Measurements from ENCODE around the gene CD14. TPM values are rescaled to one million over a fixed set of nuclear protein-coding genes. Genes with fewer than 3 reads are reported as not detected.
"Not testable (repeated sequence)": the region's sequence is repeated elsewhere in the genome, so short reads cannot be mapped to it uniquely, and the experiment has no call there.

The CD14 gene
- total RNA-seq, 1 experiment from 2014 or later, result not detected

GRCh38 chr5:140596321-140596741 is 36.6 kb downstream of the CD14 start:
- no peak for DNase-seq (ENCODE audit: low spot score)

GRCh38 chr5:140595538-140596300 is 37.3 kb downstream of the CD14 start:
- no peak for DNase-seq (ENCODE audit: low spot score)

GRCh38 chr5:140594169-140594568 is 38.8 kb downstream of the CD14 start:
- no peak for DNase-seq (ENCODE audit: low spot score)

- DNase-seq (ENCODE audit: low spot score), result not testable (repeated sequence)
These were observed 39.9 kb downstream of the CD14 start for GRCh38 chr5:140593070-140593469.

DNA sequence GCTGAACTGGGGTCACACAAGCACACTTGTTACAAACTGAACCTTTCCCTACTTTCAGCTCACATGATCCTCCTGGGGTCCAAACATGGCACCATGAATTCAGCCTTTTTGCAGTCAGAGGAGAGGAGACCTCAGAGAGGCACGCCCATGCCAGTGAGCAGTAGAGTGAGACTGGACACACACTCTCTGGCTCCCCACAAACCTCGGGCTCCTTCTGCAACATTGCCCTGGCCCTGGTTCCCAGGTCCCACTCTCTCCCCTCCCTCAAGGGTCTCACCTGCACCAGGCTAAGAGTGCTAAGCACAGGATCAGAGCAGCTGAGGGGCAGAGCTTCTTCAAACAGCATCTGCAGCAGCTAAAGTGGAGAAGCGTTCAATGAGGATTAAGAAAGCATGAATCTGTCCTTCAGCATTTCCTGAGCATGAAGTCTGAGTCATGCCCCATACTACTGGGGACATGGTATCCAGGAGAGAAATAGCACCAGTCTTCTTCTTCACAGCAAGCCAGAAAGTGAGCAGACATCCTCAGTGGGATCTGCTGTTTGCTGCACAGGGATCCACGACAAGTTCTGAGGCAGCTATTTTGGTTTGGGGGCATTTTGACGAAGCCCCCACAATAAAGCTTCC is 41.1 kb downstream of the CD14 start:
- DNase-seq (ENCODE audit: low spot score), result no peak

- no peak for DNase-seq (ENCODE audit: low spot score)
These were observed 42.1 kb downstream of the CD14 start for GRCh38 chr5:140590861-140591260.

GRCh38 chr5:140588311-140589070 is 44.5 kb downstream of the CD14 start:
- no peak for DNase-seq (ENCODE audit: low spot score)

DNA sequence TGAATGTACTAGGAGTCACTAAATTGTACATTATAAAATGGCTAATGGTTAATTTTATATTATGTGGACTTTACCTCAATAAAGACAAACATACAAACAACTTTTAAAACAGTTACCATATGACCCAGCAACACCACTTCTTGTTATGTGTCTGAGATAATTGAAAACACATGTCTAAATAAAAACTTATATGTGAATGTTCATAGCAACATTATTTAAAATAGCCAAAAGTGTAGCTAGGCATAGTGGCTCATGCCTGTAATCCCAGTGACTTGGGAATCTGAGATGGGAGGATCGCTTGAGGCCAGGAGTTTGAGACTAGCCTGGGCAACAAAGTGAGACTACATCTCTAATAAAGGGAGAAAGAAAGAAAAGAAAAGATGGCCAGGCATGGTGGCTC is 45.5 kb downstream of the CD14 start:
- DNase-seq (ENCODE audit: low spot score), result no peak

Other genes starting within 250 kb of the CD14 start
- gene ANKHD1, start 231.3 kb downstream of the CD14 start, total RNA-seq (2014; rRNA removed; shearing (Covaris generic)), result 29.7 and 35.5 TPM in 2 replicates
- not detected in 2 replicates for gene EIF4EBP3, start 85.5 kb downstream of the CD14 start, total RNA-seq (2014; rRNA removed; shearing (Covaris generic))
- gene SRA1, start 75.7 kb downstream of the CD14 start, total RNA-seq (2014; rRNA removed; shearing (Covaris generic)), result 64.6 and 72.6 TPM in 2 replicates
- 2.8 and 9.3 TPM in 2 replicates for gene APBB3, start 68.6 kb downstream of the CD14 start, total RNA-seq (2014; rRNA removed; shearing (Covaris generic))
- gene SLC35A4, start 68.3 kb downstream of the CD14 start, total RNA-seq (2014; rRNA removed; shearing (Covaris generic)), result 22.2 and 39.9 TPM in 2 replicates
- 9.6 and 15.9 TPM in 2 replicates for gene TMCO6, start 6.3 kb upstream of the CD14 start, total RNA-seq (2014; rRNA removed; shearing (Covaris generic))
- 65.7 and 99.6 TPM in 2 replicates for gene NDUFA2, start 14.5 kb upstream of the CD14 start, total RNA-seq (2014; rRNA removed; shearing (Covaris generic))
- 72.9 and 98.1 TPM in 2 replicates for gene IK, start 14.7 kb upstream of the CD14 start, total RNA-seq (2014; rRNA removed; shearing (Covaris generic))
- 13.7 and 15.2 TPM in 2 replicates for gene WDR55, start 31.7 kb upstream of the CD14 start, total RNA-seq (2014; rRNA removed; shearing (Covaris generic))
- 0.37 TPM in 1 of 2 replicates, not detected in the other for gene DND1, start 40.4 kb upstream of the CD14 start, total RNA-seq (2014; rRNA removed; shearing (Covaris generic))
- 52.1 and 53.6 TPM in 2 replicates for gene HARS1, start 58.2 kb upstream of the CD14 start, total RNA-seq (2014; rRNA removed; shearing (Covaris generic))
- gene HARS2, start 58.3 kb upstream of the CD14 start, total RNA-seq (2014; rRNA removed; shearing (Covaris generic)), result 49.2 and 52.6 TPM in 2 replicates
- 73.5 and 95.8 TPM in 2 replicates for gene ZMAT2, start 67.3 kb upstream of the CD14 start, total RNA-seq (2014; rRNA removed; shearing (Covaris generic))
- 0.45 and 0.56 TPM in 2 replicates for gene PCDHA1, start 153.0 kb upstream of the CD14 start, total RNA-seq (2014; rRNA removed; shearing (Covaris generic))
- gene PCDHA2, start 161.7 kb upstream of the CD14 start, total RNA-seq (2014; rRNA removed; shearing (Covaris generic)), result 0.72 and 0.82 TPM in 2 replicates
- 4.5 and 4.7 TPM in 2 replicates for gene PCDHA3, start 167.9 kb upstream of the CD14 start, total RNA-seq (2014; rRNA removed; shearing (Covaris generic))
- gene PCDHA4, start 173.9 kb upstream of the CD14 start, total RNA-seq (2014; rRNA removed; shearing (Covaris generic)), result 0.02 and 0.04 TPM in 2 replicates
- gene PCDHA5, start 188.4 kb upstream of the CD14 start, total RNA-seq (2014; rRNA removed; shearing (Covaris generic)), result 0.25 and 1.1 TPM in 2 replicates
- gene PCDHA6, start 194.8 kb upstream of the CD14 start, total RNA-seq (2014; rRNA removed; shearing (Covaris generic)), result 0.06 TPM in 1 of 2 replicates, not detected in the other
- gene PCDHA7, start 201.1 kb upstream of the CD14 start, total RNA-seq (2014; rRNA removed; shearing (Covaris generic)), result 0.04 and 0.06 TPM in 2 replicates
- gene PCDHA8, start 208.0 kb upstream of the CD14 start, total RNA-seq (2014; rRNA removed; shearing (Covaris generic)), result 0.04 and 0.17 TPM in 2 replicates
- 0.08 TPM in 1 of 2 replicates, not detected in the other for gene PCDHA9, start 215.2 kb upstream of the CD14 start, total RNA-seq (2014; rRNA removed; shearing (Covaris generic))
- gene PCDHA10, start 222.7 kb upstream of the CD14 start, total RNA-seq (2014; rRNA removed; shearing (Covaris generic)), result 0.02 and 0.08 TPM in 2 replicates
- gene PCDHA11, start 235.8 kb upstream of the CD14 start, total RNA-seq (2014; rRNA removed; shearing (Covaris generic)), result 5.0 and 7.7 TPM in 2 replicates
- 0.21 and 0.60 TPM in 2 replicates for gene PCDHA12, start 242.1 kb upstream of the CD14 start, total RNA-seq (2014; rRNA removed; shearing (Covaris generic))
- 0.41 and 0.50 TPM in 2 replicates for gene PCDHA13, start 248.9 kb upstream of the CD14 start, total RNA-seq (2014; rRNA removed; shearing (Covaris generic))

All from H4 (cell line).